MCF 10A (cell line): ENCODE measurements around the gene ASCC3. TPM values are rescaled to one million over a fixed set of nuclear protein-coding genes. Genes with fewer than 3 reads are reported as not detected.

Experiments used
- BruUV-seq: library from RNA; stranded (reverse); fragments of 400-500 nt; replicated peaks from 2 replicates; lab custom pipeline; 2021; lab: Mats Ljungman, UMichigan
- CTCF ChIA-PET: fragments of 300-600 bp; sonication (Branson Sonifier 250); formaldehyde crosslinking; extraction: SDS; loops from one replicate; lab custom pipeline; 2021; ENCODE audit warnings: antibody characterized with exemption, inconsistent platforms; lab: Yijun Ruan, JAX
- POLR2A ChIA-PET: fragments of 300-600, 350-650 bp; sonication (Branson Sonifier 250); formaldehyde crosslinking; extraction: SDS; loops from one replicate; lab custom pipeline; 2020; ENCODE audit warnings: antibody characterized with exemption, inconsistent platforms; lab: Yijun Ruan, JAX
- DNase-seq: peaks from one replicate; pipeline ENCODE4 v3.0.0-alpha.2; 2018; ENCODE audit not compliant: unreplicated experiment
- H3K27ac Mint-ChIP-seq: one replicate; pipeline ENCODE4 v1.8.0; 2022; ENCODE audit warnings: mild to moderate bottlenecking, low read depth, mixed read lengths; ENCODE audit not compliant: unreplicated experiment
- H3K27me3 Mint-ChIP-seq: one replicate; pipeline ENCODE4 v1.8.0; 2022; ENCODE audit warnings: mixed read lengths; ENCODE audit not compliant: insufficient read depth, unreplicated experiment
- H3K36me3 Mint-ChIP-seq: one replicate; pipeline ENCODE4 v1.8.0; 2022; ENCODE audit warnings: mild to moderate bottlenecking, moderate library complexity, mixed read lengths; ENCODE audit not compliant: insufficient read depth, unreplicated experiment
- H3K4me1 Mint-ChIP-seq: one replicate; pipeline ENCODE4 v1.8.0; 2022; ENCODE audit warnings: mixed read lengths; ENCODE audit not compliant: insufficient read depth, unreplicated experiment
- H3K4me3 Mint-ChIP-seq: one replicate; pipeline ENCODE4 v1.8.0; 2022; ENCODE audit warnings: mild to moderate bottlenecking, moderate library complexity, mixed read lengths; ENCODE audit not compliant: unreplicated experiment
- H3K9me3 Mint-ChIP-seq: one replicate; pipeline ENCODE4 v1.8.0; 2022; ENCODE audit warnings: mixed read lengths; ENCODE audit not compliant: unreplicated experiment
- intact Hi-C: fragments of 100-400 bp; cut with micrococcal nuclease; formaldehyde crosslinking; loops from 2 replicates; pipeline ENCODE4 v1.14.1; 2022
- total RNA-seq: library from RNA; stranded (reverse); gene quantifications from 2 replicates; pipeline ENCODE4 v1.2.3, GENCODE V29; 2022
- TF ChIP-seq, protein P1 (sequence below): fragments of 200-600 bp; IDR thresholded peaks from one replicate; pipeline ENCODE4 v1.8.0; 2022; ENCODE audit warnings: antibody characterized with exemption, mild to moderate bottlenecking; ENCODE audit not compliant: unreplicated experiment

The ASCC3 gene
- total RNA-seq, 1 experiment from 2014 or later: 85.0 TPM

DNA sequence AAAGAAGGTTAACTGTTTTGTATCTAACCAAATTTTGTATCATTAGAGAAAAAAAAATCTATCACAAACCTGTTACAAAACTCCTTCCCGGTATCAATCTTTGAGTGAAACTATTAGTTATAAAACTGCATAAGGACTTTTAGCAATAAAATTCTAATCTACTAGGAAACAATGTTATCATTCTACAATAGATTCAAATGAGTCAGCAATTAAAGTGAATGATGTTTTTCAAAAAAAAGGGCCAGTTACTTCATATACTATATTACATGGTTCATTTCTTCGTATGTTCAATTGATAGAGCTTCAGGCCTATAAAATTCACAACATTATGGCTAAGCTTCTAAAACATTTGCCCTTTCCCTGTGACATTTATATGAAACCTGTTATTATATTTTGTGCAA lies 15.6 kb downstream of the ASCC3 start:
- no TSS peak for BruUV-seq
- intact Hi-C loops: no loop called here
- DNase-seq: no peak
- H3K36me3 Mint-ChIP-seq: peaks cover 70% of the 10 kb centered on the region
- ChIA-PET POLR2A (interaction anchor here (1.1 to 3.9 kb wide), 2 partner anchors 10 to 15 kb away, joined by 3 to 33 read pairs; partner anchors contain the start of gene ASCC3), CTCF (interaction anchor here (1.1 kb wide), 1 partner anchor 92 kb away, joined by 3 read pairs; no protein-coding TSS in a partner anchor)
- TF ChIP-seq, protein P1, sequence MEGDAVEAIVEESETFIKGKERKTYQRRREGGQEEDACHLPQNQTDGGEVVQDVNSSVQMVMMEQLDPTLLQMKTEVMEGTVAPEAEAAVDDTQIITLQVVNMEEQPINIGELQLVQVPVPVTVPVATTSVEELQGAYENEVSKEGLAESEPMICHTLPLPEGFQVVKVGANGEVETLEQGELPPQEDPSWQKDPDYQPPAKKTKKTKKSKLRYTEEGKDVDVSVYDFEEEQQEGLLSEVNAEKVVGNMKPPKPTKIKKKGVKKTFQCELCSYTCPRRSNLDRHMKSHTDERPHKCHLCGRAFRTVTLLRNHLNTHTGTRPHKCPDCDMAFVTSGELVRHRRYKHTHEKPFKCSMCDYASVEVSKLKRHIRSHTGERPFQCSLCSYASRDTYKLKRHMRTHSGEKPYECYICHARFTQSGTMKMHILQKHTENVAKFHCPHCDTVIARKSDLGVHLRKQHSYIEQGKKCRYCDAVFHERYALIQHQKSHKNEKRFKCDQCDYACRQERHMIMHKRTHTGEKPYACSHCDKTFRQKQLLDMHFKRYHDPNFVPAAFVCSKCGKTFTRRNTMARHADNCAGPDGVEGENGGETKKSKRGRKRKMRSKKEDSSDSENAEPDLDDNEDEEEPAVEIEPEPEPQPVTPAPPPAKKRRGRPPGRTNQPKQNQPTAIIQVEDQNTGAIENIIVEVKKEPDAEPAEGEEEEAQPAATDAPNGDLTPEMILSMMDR: no peak
- H3K27ac Mint-ChIP-seq: no peak overlapping the region
- no peak overlapping the region for H3K4me3 Mint-ChIP-seq
- H3K4me1 Mint-ChIP-seq: peaks cover 14% of the 10 kb centered on the region
- no peaks in the 10 kb centered on the region for H3K9me3 Mint-ChIP-seq
- H3K27me3 Mint-ChIP-seq: no peaks in the 10 kb centered on the region

GRCh38 chr6:100862063-100862462 lies 19.1 kb downstream of the ASCC3 start:
- TF ChIP-seq, protein P1: no peak
- Mint-ChIP-seq H3K27me3 (no peaks in the 10 kb centered on the region), H3K9me3 (no peaks in the 10 kb centered on the region), H3K4me3 (no peak overlapping the region), H3K4me1 (peaks cover 6% of the 10 kb centered on the region), H3K36me3 (peaks cover 74% of the 10 kb centered on the region), H3K27ac (no peak overlapping the region)
- ChIA-PET POLR2A (interaction anchor here (1.4 kb wide), 1 partner anchor 19 kb away, joined by 3 read pairs; the partner anchor contains the start of gene ASCC3), CTCF (no interaction called here)
- no peak for DNase-seq
- intact Hi-C loops: no loop called here
- no TSS peak for BruUV-seq

DNA sequence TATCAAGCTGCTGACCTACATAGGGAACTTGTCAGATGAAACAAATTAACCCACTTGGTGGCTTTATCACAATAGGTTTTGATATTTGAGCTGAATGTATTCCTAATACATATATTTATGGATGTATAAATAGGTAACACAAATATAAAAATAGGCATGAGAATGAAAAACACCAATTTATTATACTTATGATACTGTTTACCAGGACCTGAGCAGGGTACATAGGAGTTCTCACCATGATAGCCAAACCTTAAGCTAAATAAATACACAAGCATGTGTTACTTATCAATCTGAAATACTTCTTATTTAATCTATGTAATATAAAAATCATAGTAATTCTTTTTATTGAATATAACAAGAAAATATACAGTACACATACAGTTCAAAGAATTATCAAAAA lies 25.0 kb downstream of the ASCC3 start:
- H3K4me1 Mint-ChIP-seq: no peaks in the 10 kb centered on the region
- H3K27ac Mint-ChIP-seq: no peak overlapping the region
- ChIA-PET CTCF (no interaction called here), POLR2A (interaction anchor here (1.0 to 2.1 kb wide), 2 partner anchors 12 to 17 kb away, joined by 3 to 7 read pairs; no protein-coding TSS in a partner anchor)
- no peaks in the 10 kb centered on the region for H3K9me3 Mint-ChIP-seq
- no peak for DNase-seq
- intact Hi-C loops: no loop called here
- no peaks in the 10 kb centered on the region for H3K27me3 Mint-ChIP-seq
- no peak overlapping the region for H3K4me3 Mint-ChIP-seq
- BruUV-seq: no TSS peak
- peaks cover 64% of the 10 kb centered on the region for H3K36me3 Mint-ChIP-seq
- TF ChIP-seq, protein P1: no peak

DNA sequence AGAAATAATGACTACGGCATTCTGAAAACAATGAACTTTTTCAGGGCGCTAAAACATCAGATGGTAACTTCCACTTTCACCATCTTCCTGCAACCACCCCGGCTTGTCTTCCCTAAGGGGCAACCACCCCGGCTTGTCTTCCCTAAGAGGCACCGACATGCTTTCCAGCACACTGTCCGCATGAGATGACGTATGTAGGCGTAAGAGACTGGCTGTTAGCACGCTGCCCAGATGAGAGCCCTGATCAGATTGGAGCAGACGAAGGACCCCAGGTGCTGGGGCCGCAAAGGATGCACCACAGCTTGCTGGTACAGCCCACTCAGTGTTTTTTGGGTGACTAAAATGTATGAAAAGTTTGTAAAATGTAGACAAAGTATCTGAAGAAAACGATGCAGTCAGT lies 29.3 kb downstream of the ASCC3 start:
- no TSS peak for BruUV-seq
- H3K4me1 Mint-ChIP-seq: peaks cover 1% of the 10 kb centered on the region
- H3K9me3 Mint-ChIP-seq: no peaks in the 10 kb centered on the region
- DNase-seq: no peak
- peaks cover 46% of the 10 kb centered on the region for H3K36me3 Mint-ChIP-seq
- H3K4me3 Mint-ChIP-seq: no peak overlapping the region
- intact Hi-C loops: no loop called here
- ChIA-PET CTCF (no interaction called here), POLR2A (no interaction called here)
- no peaks in the 10 kb centered on the region for H3K27me3 Mint-ChIP-seq
- TF ChIP-seq, protein P1: no peak
- no peak overlapping the region for H3K27ac Mint-ChIP-seq
